NCI-H2171 treated with DMSO at 0.1 percent for 48 hours (cell line): Measurements from ENCODE around the gene ACAD8.
A peak's percentile ranks its signal among the peaks of the same experiment; 100 is the strongest.

Experiments
- DNase-seq: peaks from one replicate; lab custom pipeline; 2025; lab: John Stamatoyannopoulos, UW

Gene ACAD8

GRCh38 chr11:134290646-134291045 is 37.3 kb downstream of the ACAD8 start:
- no peak for DNase-seq

GRCh38 chr11:134291196-134291595 is 37.8 kb downstream of the ACAD8 start:
- no peak for DNase-seq

DNA sequence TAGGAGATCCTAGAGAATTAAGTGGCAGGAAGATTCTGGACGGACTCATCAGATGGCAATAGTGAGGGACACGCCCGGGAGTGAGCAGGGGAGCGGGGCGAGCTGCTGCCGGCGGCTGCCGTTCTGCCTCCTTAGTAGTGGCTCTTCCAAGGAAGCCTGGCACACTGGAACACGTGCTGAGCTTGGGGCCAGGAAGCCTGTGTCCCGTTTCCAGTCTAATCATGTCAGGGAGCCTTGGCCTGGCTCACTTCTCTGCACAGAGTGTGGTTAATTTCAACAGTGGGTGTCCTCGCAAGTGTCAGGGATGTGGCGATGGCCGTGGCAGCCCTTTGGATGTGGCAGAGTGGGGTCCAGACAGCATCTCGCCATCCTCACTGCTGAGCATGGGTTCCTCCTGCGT is 39.3 kb downstream of the ACAD8 start:
- DNase-seq, result no peak

GRCh38 chr11:134293119-134294113 is 40.0 kb downstream of the ACAD8 start:
- no peak for DNase-seq

- no peak for DNase-seq
Observed at GRCh38 chr11:134294664-134295063, 41.3 kb downstream of the ACAD8 start.

GRCh38 chr11:134312223-134312622 is 58.9 kb downstream of the ACAD8 start:
- no peak for DNase-seq

DNA sequence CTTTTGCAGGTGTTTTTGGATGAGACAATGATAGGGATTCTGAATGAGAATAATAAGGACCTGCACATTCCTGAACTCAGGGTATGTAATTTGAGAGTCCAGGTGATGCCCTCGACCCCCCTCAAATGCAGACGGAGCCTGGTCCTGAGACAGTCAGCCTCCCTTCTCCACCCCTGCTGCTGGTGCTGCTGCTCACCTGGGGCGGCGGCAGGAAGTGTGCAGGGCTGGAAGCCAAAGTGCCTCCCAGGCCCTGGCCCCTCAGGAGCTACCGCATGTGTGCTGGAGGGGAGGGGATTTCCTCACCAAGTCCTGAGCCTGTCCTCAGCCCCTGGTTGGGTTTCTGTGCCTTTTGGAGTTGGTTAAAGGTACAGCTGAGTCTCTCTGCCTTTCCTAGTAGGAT is 59.4 kb downstream of the ACAD8 start:
- DNase-seq, result no peak

DNA sequence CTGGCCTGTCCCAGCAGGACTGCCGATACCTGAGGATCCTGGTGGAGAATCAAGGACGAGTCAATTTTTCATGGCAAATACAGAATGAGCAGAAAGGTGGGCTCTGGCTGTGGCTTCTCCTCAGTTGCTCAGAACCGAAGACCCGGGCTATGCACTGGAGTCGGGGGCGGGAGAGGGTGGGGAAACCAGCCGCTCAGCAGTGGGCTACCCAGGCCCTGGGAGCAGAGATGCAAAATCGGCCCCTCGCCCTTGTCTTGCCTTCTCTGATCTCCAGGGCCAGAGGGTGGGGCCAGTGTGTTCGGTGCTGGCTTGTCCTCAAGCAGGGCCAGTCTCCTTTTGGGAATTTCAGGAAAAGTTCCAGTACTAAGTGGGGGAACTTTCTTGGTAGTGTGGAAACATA is 60.0 kb downstream of the ACAD8 start:
- no peak for DNase-seq

DNA sequence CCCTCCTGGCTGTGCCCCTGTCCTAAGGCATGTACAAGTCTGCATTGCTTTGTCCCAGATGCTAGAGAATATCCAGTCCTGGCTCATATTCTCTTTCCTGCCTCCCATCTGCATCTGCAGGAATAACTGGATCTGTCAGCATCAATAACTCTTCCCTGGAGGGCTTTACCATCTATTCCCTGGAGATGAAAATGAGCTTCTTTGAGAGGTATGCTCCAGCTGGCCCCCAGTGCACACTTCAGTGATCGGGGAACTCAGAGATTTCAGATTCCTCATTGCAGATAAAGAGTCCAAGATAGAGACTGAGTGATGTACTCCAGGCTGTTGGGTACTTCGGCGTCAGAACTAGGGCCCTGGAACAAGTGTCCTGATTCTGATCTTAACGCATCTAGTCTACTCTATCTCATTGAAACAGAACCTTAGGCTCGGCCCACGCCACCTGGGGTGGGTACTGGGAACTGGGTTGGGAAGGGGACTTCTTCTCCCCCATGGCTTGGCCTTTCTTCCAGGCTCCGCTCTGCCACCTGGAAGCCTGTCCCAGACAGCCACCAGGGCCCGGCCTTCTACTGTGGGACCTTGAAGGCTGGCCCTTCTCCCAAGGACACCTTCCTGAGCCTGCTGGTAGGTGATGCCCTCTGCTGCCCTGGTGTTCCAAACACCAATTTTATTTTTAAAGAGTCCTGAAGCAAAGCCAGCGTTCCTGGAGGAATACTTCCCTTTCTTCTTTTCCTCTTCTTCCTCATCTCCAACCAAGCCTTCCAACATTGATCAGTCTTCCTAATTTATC is 60.6 kb downstream of the ACAD8 start:
- DNase-seq, result peak; percentile 76
